Trophoblast cell (in vitro differentiated cells and primary cell): ENCODE results near the gene LRRC59.
"Not testable (repeated sequence)": the region's sequence is repeated elsewhere in the genome, so short reads cannot be mapped to it uniquely, and the experiment has no call there.

Experiments
- DNase-seq, 2 donors: peaks; one replicate each; pipeline ENCODE4 v3.0.0-alpha.2; 2016
- H2AFZ ChIP-seq: 2 replicates; pipeline ENCODE4 v1.6.1; 2013; ENCODE audit warnings: low read length, moderate library complexity, mild to moderate bottlenecking; ENCODE audit not compliant: insufficient read depth, poor library complexity
- H2AK5ac ChIP-seq: 2 replicates; pipeline ENCODE4 v1.6.1; 2013; ENCODE audit warnings: mild to moderate bottlenecking, low read length
- H2BK120ac ChIP-seq: 2 replicates; pipeline ENCODE4 v1.6.1; 2013; ENCODE audit warnings: low read length, mild to moderate bottlenecking, moderate library complexity; ENCODE audit not compliant: insufficient read depth, poor library complexity
- H2BK12ac ChIP-seq: 2 replicates; pipeline ENCODE4 v1.6.1; 2013; ENCODE audit warnings: mild to moderate bottlenecking, low read length, moderate library complexity
- H2BK5ac ChIP-seq: 2 replicates; pipeline ENCODE4 v1.6.1; 2013; ENCODE audit warnings: low read length, low read depth, moderate library complexity, mild to moderate bottlenecking; ENCODE audit not compliant: poor library complexity
- H3K14ac ChIP-seq: 2 replicates; pipeline ENCODE4 v1.6.1; 2013; ENCODE audit warnings: mild to moderate bottlenecking, low read length
- H3K18ac ChIP-seq: 2 replicates; pipeline ENCODE4 v1.6.1; 2013; ENCODE audit warnings: mild to moderate bottlenecking, low read length
- H3K23ac ChIP-seq: 2 replicates; pipeline ENCODE4 v1.6.1; 2013; ENCODE audit warnings: low read length
- H3K27ac ChIP-seq: 2 replicates; pipeline ENCODE4 v1.5.1; 2013; ENCODE audit warnings: low read depth, mild to moderate bottlenecking, inconsistent platforms, low read length, moderate library complexity
- H3K27me3 ChIP-seq: 2 replicates; pipeline ENCODE4 v1.6.1; 2013; ENCODE audit warnings: inconsistent platforms, mild to moderate bottlenecking, low read length, moderate library complexity; ENCODE audit not compliant: insufficient read depth
- H3K36me3 ChIP-seq, 2 experiments: 1 replicate in 1 of 2; 2 replicates in 1 of 2; pipeline ENCODE4 v1.6.1; 2013; ENCODE audit warnings: low read length in 2 of 2, mild to moderate bottlenecking in 2 of 2, moderate library complexity in 1 of 2; ENCODE audit not compliant: insufficient read depth in 2 of 2, control insufficient read depth in 1 of 2
- H3K4ac ChIP-seq: 2 replicates; pipeline ENCODE4 v1.6.1; 2013; ENCODE audit warnings: low read depth, mild to moderate bottlenecking, low read length, moderate library complexity
- H3K4me1 ChIP-seq, 2 experiments: 1 replicate in 1 of 2; 2 replicates in 1 of 2; pipeline ENCODE4 v1.6.1; 2013; ENCODE audit warnings: low read length in 2 of 2, mild to moderate bottlenecking in 2 of 2, moderate library complexity in 1 of 2; ENCODE audit not compliant: insufficient read depth in 2 of 2, control insufficient read depth in 1 of 2
- H3K4me2 ChIP-seq: 2 replicates; pipeline ENCODE4 v1.6.1; 2013; ENCODE audit warnings: inconsistent platforms, mild to moderate bottlenecking, low read length, moderate library complexity
- H3K4me3 ChIP-seq: 2 replicates; pipeline ENCODE4 v1.5.1; 2013; ENCODE audit warnings: mild to moderate bottlenecking, low read depth, low read length, inconsistent platforms
- H3K79me1 ChIP-seq: one replicate; pipeline ENCODE4 v1.6.1; 2013; ENCODE audit warnings: low read length
- H3K79me2 ChIP-seq: 2 replicates; pipeline ENCODE4 v1.6.1; 2013; ENCODE audit warnings: low read length, mild to moderate bottlenecking; ENCODE audit not compliant: control insufficient read depth, insufficient read depth, poor library complexity
- H3K9ac ChIP-seq: 2 replicates; pipeline ENCODE4 v1.6.1; 2013; ENCODE audit warnings: mild to moderate bottlenecking, low read length
- H3K9me3 ChIP-seq: 2 replicates; pipeline ENCODE4 v1.6.1; 2013; ENCODE audit warnings: low read depth, mild to moderate bottlenecking, control low read depth, inconsistent platforms, low read length; ENCODE audit not compliant: insufficient read depth
- H4K12ac ChIP-seq: 2 replicates; pipeline ENCODE4 v1.6.1; 2013; ENCODE audit warnings: low read depth, mild to moderate bottlenecking, low read length, moderate library complexity
- H4K8ac ChIP-seq: 2 replicates; pipeline ENCODE4 v1.6.1; 2013; ENCODE audit warnings: low read depth, mild to moderate bottlenecking, low read length, moderate library complexity
- H4K91ac ChIP-seq: one replicate; pipeline ENCODE4 v1.6.1; 2013; ENCODE audit warnings: low read depth, mild to moderate bottlenecking, low read length, moderate library complexity
- WGBS: extraction: QIAGEN DNeasy Blood & Tissue Kit; methylation state at CpG from one replicate; pipeline ENCODE4 v1.1.7; 2013; ENCODE audit warnings: missing lambda C conversion rate; ENCODE audit not compliant: insufficient read length, insufficient coverage; ENCODE audit errors: extremely low coverage; 5-methylcytosine and 5-hydroxymethylcytosine counted together

The LRRC59 gene

GRCh38 chr17:50412188-50412732 is 14.9 kb upstream of the LRRC59 start:
- Histone ChIP-seq H3K36me3 (no peaks in the 10 kb centered on the region), H2AK5ac (no peak overlapping the region), H2BK5ac (no peak overlapping the region), H2BK120ac (no peak overlapping the region), H3K4me1 (no peaks in the 10 kb centered on the region), H3K79me1 (no peaks in the 10 kb centered on the region), H3K14ac (no peak overlapping the region), H3K4me3 (no peak overlapping the region), H3K9ac (no peak overlapping the region), H4K12ac (no peak overlapping the region), H2AFZ (no peak overlapping the region), H3K79me2 (no peaks in the 10 kb centered on the region), H2BK12ac (no peak overlapping the region), H3K27ac (no peak overlapping the region), H3K4me2 (no peak overlapping the region), H3K27me3 (no peaks in the 10 kb centered on the region), H4K8ac (no peak overlapping the region), H3K9me3 (no peaks in the 10 kb centered on the region), H3K23ac (no peak overlapping the region), H3K4ac (no peak overlapping the region), H3K18ac (no peak overlapping the region), H4K91ac (no peak overlapping the region)
- no CpG with 5 or more reads among the region's 4 CpGs for WGBS
- DNase-seq, result no peak

- Histone ChIP-seq H3K14ac (no peak overlapping the region), H3K4ac (no peak overlapping the region), H3K79me1 (no peaks in the 10 kb centered on the region), H4K91ac (no peak overlapping the region), H3K4me1 (no peaks in the 10 kb centered on the region), H2BK12ac (no peak overlapping the region), H3K27ac (no peak overlapping the region), H3K9ac (no peak overlapping the region), H2AFZ (no peak overlapping the region), H2BK120ac (no peak overlapping the region), H3K79me2 (no peaks in the 10 kb centered on the region), H3K27me3 (no peaks in the 10 kb centered on the region), H4K12ac (no peak overlapping the region), H3K18ac (no peak overlapping the region), H2BK5ac (no peak overlapping the region), H3K36me3 (no peaks in the 10 kb centered on the region), H3K4me3 (no peak overlapping the region), H3K23ac (no peak overlapping the region), H3K9me3 (no peaks in the 10 kb centered on the region), H2AK5ac (no peak overlapping the region), H4K8ac (no peak overlapping the region), H3K4me2 (no peak overlapping the region)
- DNase-seq, result no peak
- no CpG with 5 or more reads among the region's 4 CpGs for WGBS
Observed at GRCh38 chr17:50407921-50408320, 10.6 kb upstream of the LRRC59 start.

DNA sequence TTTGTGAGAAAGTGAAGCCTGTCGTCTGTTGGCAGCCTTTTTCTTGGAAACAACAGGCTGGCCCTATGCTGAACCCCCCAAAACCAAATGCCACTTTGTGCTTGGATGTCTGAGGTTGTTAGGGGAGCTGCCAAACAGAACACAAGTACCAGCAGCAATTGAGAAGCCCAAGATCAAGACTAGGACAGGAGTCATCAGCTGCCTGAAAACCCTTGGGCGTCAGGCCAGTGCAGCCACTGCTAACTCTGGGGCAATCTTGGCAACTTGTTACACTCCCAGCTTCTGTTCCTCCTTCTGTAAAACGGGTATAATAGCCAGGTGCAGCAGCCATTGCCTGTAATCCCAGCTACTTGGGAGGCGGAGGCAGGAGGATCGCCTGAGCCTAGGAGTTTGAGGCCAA is 9.3 kb upstream of the LRRC59 start:
- WGBS, result no CpG with 5 or more reads among the region's 5 CpGs
- Histone ChIP-seq H2AK5ac (no peak overlapping the region), H2BK12ac (no peak overlapping the region), H2BK5ac (no peak overlapping the region), H2AFZ (no peak overlapping the region), H4K12ac (no peak overlapping the region), H3K27me3 (no peaks in the 10 kb centered on the region), H3K4ac (no peak overlapping the region), H3K18ac (no peak overlapping the region), H3K4me2 (no peak overlapping the region), H3K79me1 (no peaks in the 10 kb centered on the region), H3K36me3 (no peaks in the 10 kb centered on the region), H4K91ac (no peak overlapping the region), H2BK120ac (no peak overlapping the region), H3K23ac (no peak overlapping the region), H3K27ac (no peak overlapping the region), H3K4me1 (no peaks in the 10 kb centered on the region), H4K8ac (no peak overlapping the region), H3K14ac (no peak overlapping the region), H3K9ac (no peak overlapping the region), H3K9me3 (no peaks in the 10 kb centered on the region), H3K4me3 (no peak overlapping the region), H3K79me2 (no peaks in the 10 kb centered on the region)
- DNase-seq, result no peak

GRCh38 chr17:50405351-50405750 is 8.0 kb upstream of the LRRC59 start:
- not testable (repeated sequence) for H4K12ac ChIP-seq, H3K27me3 ChIP-seq

More at GRCh38 chr17:50405351-50405750, 8.0 kb upstream of the LRRC59 start:
- H3K36me3 ChIP-seq, H3K9me3 ChIP-seq, H2BK12ac ChIP-seq, H4K8ac ChIP-seq, H2AFZ ChIP-seq, H3K79me1 ChIP-seq, H2BK120ac ChIP-seq, H3K27ac ChIP-seq, H2AK5ac ChIP-seq, H3K14ac ChIP-seq, H3K4me3 ChIP-seq, H3K79me2 ChIP-seq, H3K4me1 ChIP-seq, H3K4me2 ChIP-seq, H3K18ac ChIP-seq, H3K4ac ChIP-seq, H3K9ac ChIP-seq, H3K23ac ChIP-seq, DNase-seq, H4K91ac ChIP-seq, H2BK5ac ChIP-seq: not testable (repeated sequence)
- WGBS, result no CpG with 5 or more reads among the region's 4 CpGs
